Mucosa of stomach (tissue), 1 donor: ENCODE results near the gene FAM13B.
"Not testable (repeated sequence)": the region's sequence is repeated elsewhere in the genome, so short reads cannot be mapped to it uniquely, and the experiment has no call there.

ENCODE experiments used
- H3K27me3 ChIP-seq: one replicate; pipeline ENCODE4 v1.7.0; 2013; ENCODE audit warnings: mild to moderate bottlenecking, low read length; ENCODE audit not compliant: control insufficient read depth, insufficient read depth
- H3K36me3 ChIP-seq: one replicate; pipeline ENCODE4 v1.7.0; 2013; ENCODE audit warnings: low read length; ENCODE audit not compliant: control insufficient read depth, insufficient read depth
- H3K4me1 ChIP-seq: one replicate; pipeline ENCODE4 v1.7.0; 2013; ENCODE audit warnings: mild to moderate bottlenecking, low read length; ENCODE audit not compliant: control insufficient read depth, insufficient read depth
- H3K4me3 ChIP-seq: one replicate; pipeline ENCODE4 v1.7.0; 2013; ENCODE audit warnings: low read length
- H3K9ac ChIP-seq: one replicate; pipeline ENCODE4 v1.7.0; 2013; ENCODE audit warnings: mild to moderate bottlenecking, low read length, moderate library complexity
- H3K9me3 ChIP-seq: one replicate; pipeline ENCODE4 v1.7.0; 2013; ENCODE audit warnings: mild to moderate bottlenecking, low read length, moderate library complexity; ENCODE audit not compliant: control insufficient read depth
- donor health status: Pancreatic carcinoma.

The FAM13B gene

GRCh38 chr5:138032572-138033385, at the start of gene FAM13B:
FAM13B (minus strand) TSS chr5:138033079; CDS start chr5:138019111, 13,968 bp downstream.
- Histone ChIP-seq H3K9me3 (no peaks in the 10 kb centered on the region), H3K4me1 (no peaks in the 10 kb centered on the region), H3K36me3 (no peaks in the 10 kb centered on the region), H3K4me3 (peak within 1 kb of the TSS; percentile 83), H3K9ac (peak within 1 kb of the TSS; percentile 97), H3K27me3 (no peaks in the 10 kb centered on the region)

- H3K36me3 ChIP-seq, result no peaks in the 10 kb centered on the region
- no peaks in the 10 kb centered on the region for H3K9me3 ChIP-seq
- H3K9ac ChIP-seq, result no peak overlapping the region
- H3K27me3 ChIP-seq, result no peaks in the 10 kb centered on the region
- H3K4me3 ChIP-seq, result no peak overlapping the region
- H3K4me1 ChIP-seq, result no peaks in the 10 kb centered on the region
Measured at GRCh38 chr5:138082033-138082432, 49.2 kb upstream of the FAM13B start.

- H3K4me1 ChIP-seq, result no peaks in the 10 kb centered on the region
- no peaks in the 10 kb centered on the region for H3K27me3 ChIP-seq
- H3K36me3 ChIP-seq, result no peaks in the 10 kb centered on the region
- H3K4me3 ChIP-seq, result no peak overlapping the region
- H3K9ac ChIP-seq, result no peak overlapping the region
- H3K9me3 ChIP-seq, result no peaks in the 10 kb centered on the region
Measured at GRCh38 chr5:138078006-138078643, 45.2 kb upstream of the FAM13B start.

GRCh38 chr5:138077064-138077696, 44.3 kb upstream of the FAM13B start:
- Histone ChIP-seq H3K27me3 (no peaks in the 10 kb centered on the region), H3K4me1 (no peaks in the 10 kb centered on the region), H3K36me3 (no peaks in the 10 kb centered on the region), H3K9ac (no peak overlapping the region), H3K4me3 (no peak overlapping the region), H3K9me3 (no peaks in the 10 kb centered on the region)

- H3K4me1 ChIP-seq, H3K9ac ChIP-seq, H3K27me3 ChIP-seq, H3K4me3 ChIP-seq, H3K9me3 ChIP-seq, H3K36me3 ChIP-seq: not testable (repeated sequence)
Measured at GRCh38 chr5:138070026-138070425, 37.1 kb upstream of the FAM13B start.

- no peaks in the 10 kb centered on the region for H3K36me3 ChIP-seq
- no peak overlapping the region for H3K9ac ChIP-seq
- no peaks in the 10 kb centered on the region for H3K9me3 ChIP-seq
- no peaks in the 10 kb centered on the region for H3K27me3 ChIP-seq
- no peak overlapping the region for H3K4me3 ChIP-seq
- no peaks in the 10 kb centered on the region for H3K4me1 ChIP-seq
Measured at GRCh38 chr5:138068742-138069600, 36.1 kb upstream of the FAM13B start.

GRCh38 chr5:138067945-138068344, 35.1 kb upstream of the FAM13B start:
- Histone ChIP-seq H3K36me3 (no peaks in the 10 kb centered on the region), H3K4me1 (no peaks in the 10 kb centered on the region), H3K9me3 (no peaks in the 10 kb centered on the region), H3K27me3 (no peaks in the 10 kb centered on the region), H3K4me3 (no peak overlapping the region), H3K9ac (no peak overlapping the region)

GRCh38 chr5:138065102-138065501, 32.2 kb upstream of the FAM13B start:
- no peak overlapping the region for H3K9ac ChIP-seq
- H3K4me3 ChIP-seq, result no peak overlapping the region
- H3K27me3 ChIP-seq, result no peaks in the 10 kb centered on the region
- H3K4me1 ChIP-seq, result no peaks in the 10 kb centered on the region
- no peaks in the 10 kb centered on the region for H3K36me3 ChIP-seq
- no peaks in the 10 kb centered on the region for H3K9me3 ChIP-seq

- Histone ChIP-seq H3K9ac (no peak overlapping the region), H3K9me3 (no peaks in the 10 kb centered on the region), H3K4me3 (no peak overlapping the region), H3K27me3 (no peaks in the 10 kb centered on the region), H3K36me3 (no peaks in the 10 kb centered on the region), H3K4me1 (no peaks in the 10 kb centered on the region)
Measured at GRCh38 chr5:138064526-138064925, 31.6 kb upstream of the FAM13B start.

GRCh38 chr5:138054847-138055558, 22.1 kb upstream of the FAM13B start:
- Histone ChIP-seq H3K27me3 (no peaks in the 10 kb centered on the region), H3K36me3 (no peaks in the 10 kb centered on the region), H3K9me3 (no peaks in the 10 kb centered on the region), H3K9ac (no peak overlapping the region), H3K4me3 (no peak overlapping the region), H3K4me1 (no peaks in the 10 kb centered on the region)

GRCh38 chr5:138054206-138054605, 21.3 kb upstream of the FAM13B start:
- Histone ChIP-seq H3K4me1 (no peaks in the 10 kb centered on the region), H3K4me3 (no peak overlapping the region), H3K9ac (no peak overlapping the region), H3K9me3 (no peaks in the 10 kb centered on the region), H3K27me3 (no peaks in the 10 kb centered on the region), H3K36me3 (no peaks in the 10 kb centered on the region)
